Prostate gland (tissue), 2 donors: ENCODE results near the gene VPS29.

Experiments used
- CTCF ChIP-seq, 4 experiments: fragments of 200-600 bp in 2 of 4; fragments of 450-650 bp in 2 of 4; sonication (generic) in 2 of 4; IDR thresholded peaks; 1 replicate in 3 of 4; 2 replicates in 1 of 4; pipeline ENCODE4 v1.5.1; 2016 to 2019; ENCODE audit warnings: antibody characterized with exemption in 4 of 4, mild to moderate bottlenecking in 2 of 4, moderate library complexity in 2 of 4
- POLR2A ChIP-seq: fragments of 450-650 bp; IDR thresholded peaks from one replicate; pipeline ENCODE4 v1.6.1; 2016; ENCODE audit warnings: antibody characterized with exemption, mild to moderate bottlenecking
- POLR2AphosphoS5 ChIP-seq: sonication (generic); formaldehyde crosslinking; IDR thresholded peaks from one replicate; pipeline ENCODE4 v1.6.1; 2017; ENCODE audit warnings: antibody characterized with exemption

- TF ChIP-seq CTCF (IDR thresholded peaks at IDR 0.05) (no peak), POLR2A (no peak), POLR2AphosphoS5 (no peak)
These were observed 38.1 kb upstream of the VPS29 start for GRCh38 chr12:110540048-110540447.
